ENCODE data around the gene COPS7A. TPM values are rescaled to one million over a fixed set of nuclear protein-coding genes. Genes with fewer than 3 reads are reported as not detected.

Gene COPS7A
- total and polyA plus RNA-seq, 9 of the 15 experiments (the other 6 are each of a cell fraction or from before 2014, with no cell fraction given) = 12.7 to 36.0 (median 24.3) TPM

DNA sequence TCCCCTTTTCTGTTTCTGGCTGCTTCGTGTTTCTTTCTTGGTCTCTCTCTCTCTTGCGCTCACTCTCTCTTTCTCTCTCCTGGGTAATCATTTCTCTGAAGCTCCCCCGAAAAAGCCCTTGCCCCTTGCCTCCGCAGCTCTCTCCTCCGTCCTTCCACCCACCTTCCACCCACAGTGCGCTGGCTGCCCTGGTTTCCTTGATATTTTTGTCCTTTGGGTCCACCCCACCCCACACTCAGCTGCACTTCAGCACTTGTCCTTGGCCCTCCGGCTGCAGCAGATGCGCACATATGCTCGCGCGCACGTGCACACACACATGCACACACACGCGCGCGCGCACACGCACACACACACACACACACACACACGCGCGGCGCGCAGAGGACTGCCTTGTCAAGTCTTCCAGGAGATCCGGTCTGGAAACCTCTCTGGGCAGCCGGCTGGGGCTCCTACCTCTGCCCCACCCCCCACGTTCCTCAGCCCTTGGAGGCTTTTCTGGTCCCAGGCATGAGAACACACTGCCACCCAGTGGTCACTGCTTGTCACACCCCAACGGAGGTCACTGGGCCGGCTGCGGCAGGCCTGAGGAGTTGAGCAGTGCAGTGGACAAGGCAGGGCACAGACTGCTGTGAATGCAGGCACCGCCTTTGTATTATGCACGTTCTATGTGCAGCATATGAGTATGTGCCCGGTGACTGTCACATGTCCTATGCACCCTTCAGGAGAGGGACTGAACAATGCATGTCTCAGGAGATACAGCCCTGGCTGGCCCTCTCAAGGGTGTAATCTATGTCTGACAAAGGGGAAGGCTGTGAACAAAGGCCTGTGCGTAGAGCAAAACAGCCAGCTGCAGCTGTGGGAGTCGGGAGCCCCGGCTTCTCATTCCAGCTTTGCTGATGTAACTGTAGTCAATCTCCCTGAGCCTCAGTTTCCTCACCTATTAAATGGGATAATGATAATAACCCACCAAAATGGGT is 55.0 kb downstream of the COPS7A start (continued):
- TF ChIP-seq KDM2B (CRISPR knock-in tag; IDR thresholded peaks at IDR 0.05) = no peak
- no peak for TF ChIP-seq FOXJ2 (tag; IDR thresholded peaks at IDR 0.05)
- TF ChIP-seq, protein P1, sequence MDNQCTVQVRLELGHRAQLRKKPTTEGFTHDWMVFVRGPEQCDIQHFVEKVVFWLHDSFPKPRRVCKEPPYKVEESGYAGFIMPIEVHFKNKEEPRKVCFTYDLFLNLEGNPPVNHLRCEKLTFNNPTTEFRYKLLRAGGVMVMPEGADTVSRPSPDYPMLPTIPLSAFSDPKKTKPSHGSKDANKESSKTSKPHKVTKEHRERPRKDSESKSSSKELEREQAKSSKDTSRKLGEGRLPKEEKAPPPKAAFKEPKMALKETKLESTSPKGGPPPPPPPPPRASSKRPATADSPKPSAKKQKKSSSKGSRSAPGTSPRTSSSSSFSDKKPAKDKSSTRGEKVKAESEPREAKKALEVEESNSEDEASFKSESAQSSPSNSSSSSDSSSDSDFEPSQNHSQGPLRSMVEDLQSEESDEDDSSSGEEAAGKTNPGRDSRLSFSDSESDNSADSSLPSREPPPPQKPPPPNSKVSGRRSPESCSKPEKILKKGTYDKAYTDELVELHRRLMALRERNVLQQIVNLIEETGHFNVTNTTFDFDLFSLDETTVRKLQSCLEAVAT (IDR thresholded peaks at IDR 0.05) = peak; percentile 24 to 56; a peak in 2 of 4 replicates
- TF ChIP-seq NFIC (IDR thresholded peaks at IDR 0.05) = no peak
- TF ChIP-seq CBFB (CRISPR knock-in tag; IDR thresholded peaks at IDR 0.05) = no peak
- TF ChIP-seq, protein P2, sequence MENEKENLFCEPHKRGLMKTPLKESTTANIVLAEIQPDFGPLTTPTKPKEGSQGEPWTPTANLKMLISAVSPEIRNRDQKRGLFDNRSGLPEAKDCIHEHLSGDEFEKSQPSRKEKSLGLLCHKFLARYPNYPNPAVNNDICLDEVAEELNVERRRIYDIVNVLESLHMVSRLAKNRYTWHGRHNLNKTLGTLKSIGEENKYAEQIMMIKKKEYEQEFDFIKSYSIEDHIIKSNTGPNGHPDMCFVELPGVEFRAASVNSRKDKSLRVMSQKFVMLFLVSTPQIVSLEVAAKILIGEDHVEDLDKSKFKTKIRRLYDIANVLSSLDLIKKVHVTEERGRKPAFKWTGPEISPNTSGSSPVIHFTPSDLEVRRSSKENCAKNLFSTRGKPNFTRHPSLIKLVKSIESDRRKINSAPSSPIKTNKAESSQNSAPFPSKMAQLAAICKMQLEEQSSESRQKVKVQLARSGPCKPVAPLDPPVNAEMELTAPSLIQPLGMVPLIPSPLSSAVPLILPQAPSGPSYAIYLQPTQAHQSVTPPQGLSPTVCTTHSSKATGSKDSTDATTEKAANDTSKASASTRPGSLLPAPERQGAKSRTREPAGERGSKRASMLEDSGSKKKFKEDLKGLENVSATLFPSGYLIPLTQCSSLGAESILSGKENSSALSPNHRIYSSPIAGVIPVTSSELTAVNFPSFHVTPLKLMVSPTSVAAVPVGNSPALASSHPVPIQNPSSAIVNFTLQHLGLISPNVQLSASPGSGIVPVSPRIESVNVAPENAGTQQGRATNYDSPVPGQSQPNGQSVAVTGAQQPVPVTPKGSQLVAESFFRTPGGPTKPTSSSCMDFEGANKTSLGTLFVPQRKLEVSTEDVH (IDR thresholded peaks at IDR 0.05; ENCODE audit: low read depth, partially characterized antibody) = peak; percentile 39
- no peak for TF ChIP-seq NR1H2 (CRISPR knock-in tag; IDR thresholded peaks at IDR 0.05)
- TF ChIP-seq NR3C1 (CRISPR knock-in tag; IDR thresholded peaks at IDR 0.05) = no peak
- TF ChIP-seq HMG20B (CRISPR knock-in tag; IDR thresholded peaks at IDR 0.05) = no peak
- TF ChIP-seq ZNF23 (CRISPR knock-in tag; IDR thresholded peaks at IDR 0.05) = no peak
- no peak for TF ChIP-seq TAF1 (IDR thresholded peaks at IDR 0.05; ENCODE audit: control insufficient read depth, extremely low read depth, insufficient read depth, low read length, severe bottlenecking)
- TF ChIP-seq PHB (CRISPR knock-in tag; IDR thresholded peaks at IDR 0.05) = no peak
- no peak for TF ChIP-seq ZC3H11A (IDR thresholded peaks at IDR 0.05; ENCODE audit: low read depth, low read length)
- no peak for TF ChIP-seq NCOA2 (IDR thresholded peaks at IDR 0.05; ENCODE audit: partially characterized antibody in 2 of 2)
- TF ChIP-seq SP1 (CRISPR knock-in tag; IDR thresholded peaks at IDR 0.05) = peak; percentile 62; the same call in 1 of the 2 replicates
- no peak for TF ChIP-seq ZNF79 (CRISPR knock-in tag; IDR thresholded peaks at IDR 0.05; ENCODE audit: low read depth)
- TF ChIP-seq ARHGAP35 (IDR thresholded peaks at IDR 0.05; ENCODE audit: partially characterized antibody) = no peak
- TF ChIP-seq, protein P3, sequence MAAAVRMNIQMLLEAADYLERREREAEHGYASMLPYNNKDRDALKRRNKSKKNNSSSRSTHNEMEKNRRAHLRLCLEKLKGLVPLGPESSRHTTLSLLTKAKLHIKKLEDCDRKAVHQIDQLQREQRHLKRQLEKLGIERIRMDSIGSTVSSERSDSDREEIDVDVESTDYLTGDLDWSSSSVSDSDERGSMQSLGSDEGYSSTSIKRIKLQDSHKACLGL (CRISPR knock-in tag; IDR thresholded peaks at IDR 0.05; ENCODE audit: borderline replicate concordance, poor library complexity, severe bottlenecking) = no peak
- TF ChIP-seq, protein P4, sequence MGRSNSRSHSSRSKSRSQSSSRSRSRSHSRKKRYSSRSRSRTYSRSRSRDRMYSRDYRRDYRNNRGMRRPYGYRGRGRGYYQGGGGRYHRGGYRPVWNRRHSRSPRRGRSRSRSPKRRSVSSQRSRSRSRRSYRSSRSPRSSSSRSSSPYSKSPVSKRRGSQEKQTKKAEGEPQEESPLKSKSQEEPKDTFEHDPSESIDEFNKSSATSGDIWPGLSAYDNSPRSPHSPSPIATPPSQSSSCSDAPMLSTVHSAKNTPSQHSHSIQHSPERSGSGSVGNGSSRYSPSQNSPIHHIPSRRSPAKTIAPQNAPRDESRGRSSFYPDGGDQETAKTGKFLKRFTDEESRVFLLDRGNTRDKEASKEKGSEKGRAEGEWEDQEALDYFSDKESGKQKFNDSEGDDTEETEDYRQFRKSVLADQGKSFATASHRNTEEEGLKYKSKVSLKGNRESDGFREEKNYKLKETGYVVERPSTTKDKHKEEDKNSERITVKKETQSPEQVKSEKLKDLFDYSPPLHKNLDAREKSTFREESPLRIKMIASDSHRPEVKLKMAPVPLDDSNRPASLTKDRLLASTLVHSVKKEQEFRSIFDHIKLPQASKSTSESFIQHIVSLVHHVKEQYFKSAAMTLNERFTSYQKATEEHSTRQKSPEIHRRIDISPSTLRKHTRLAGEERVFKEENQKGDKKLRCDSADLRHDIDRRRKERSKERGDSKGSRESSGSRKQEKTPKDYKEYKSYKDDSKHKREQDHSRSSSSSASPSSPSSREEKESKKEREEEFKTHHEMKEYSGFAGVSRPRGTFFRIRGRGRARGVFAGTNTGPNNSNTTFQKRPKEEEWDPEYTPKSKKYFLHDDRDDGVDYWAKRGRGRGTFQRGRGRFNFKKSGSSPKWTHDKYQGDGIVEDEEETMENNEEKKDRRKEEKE (IDR thresholded peaks at IDR 0.05; ENCODE audit: borderline replicate concordance in 1 of 2, control insufficient read depth in 1 of 2, low read depth in 2 of 2, low read length in 1 of 2) = no peak

Measured in K562 (cell line).